Left lung (tissue), 10 donors: ENCODE data around the gene HINT2. TPM values are rescaled to one million over a fixed set of nuclear protein-coding genes. Genes with fewer than 3 reads are reported as not detected.

ENCODE experiments used
- ATAC-seq: fragments of 200-7000 bp; cut with Tn5 transposase; one replicate; pipeline ENCODE4 v1.9.1; 2020; ENCODE audit warnings: moderate library complexity
- DNase-seq, 4 donors: peaks; one replicate each; pipeline ENCODE4 v3.0.0-alpha.2; 2013 to 2020
- H3K27ac ChIP-seq, 2 donors: fragments of 200-600 bp; sonication (generic) in 1 of 2; one replicate each; pipeline versions ENCODE4 v1.5.0 to v1.8.0; 2020 to 2021
- H3K27me3 ChIP-seq, 2 donors: fragments of 200-600 bp; sonication (generic) in 1 of 2; one replicate each; pipeline versions ENCODE4 v1.5.0 to v1.8.0; 2020 to 2021
- H3K36me3 ChIP-seq, 2 donors: fragments of 200-600 bp; sonication (generic) in 1 of 2; one replicate each; pipeline versions ENCODE4 v1.5.0 to v1.8.0; 2020 to 2021
- H3K4me1 ChIP-seq, 2 donors: fragments of 200-600 bp; one replicate each; pipeline ENCODE4 v1.8.0; 2021
- H3K4me3 ChIP-seq, 2 donors: fragments of 200-600 bp; sonication (generic) in 1 of 2; one replicate each; pipeline versions ENCODE4 v1.5.0 to v1.8.0; 2020 to 2021; ENCODE audit warnings: mild to moderate bottlenecking in 1 of 2
- H3K9me3 ChIP-seq, 2 donors: fragments of 200-600 bp; sonication (generic) in 1 of 2; one replicate each; pipeline versions ENCODE4 v1.5.0 to v1.8.0; 2020 to 2021
- intact Hi-C, 2 donors: fragments of 100-400 bp; cut with DNase I; formaldehyde crosslinking; loops; one replicate each; pipeline versions ENCODE4 v1.11.2 to v1.14.2; 2022
- polyA plus RNA-seq, 6 donors: library from polyadenylated mRNA; unstranded; fragments of 120-200 nt; gene quantifications; one replicate each; pipeline ENCODE4 v1.2.1, GENCODE V29; 2013; ENCODE audit not compliant: insufficient read length in 6 of 6
- total RNA-seq, 2 donors: library from RNA; stranded (reverse); fragmentation: NEBNext Ultra II Directional; extraction: Animal tissue kit (Norgen Biotek cat#: 25700); gene quantifications; one replicate each; pipeline ENCODE4 v1.2.1, GENCODE V29; 2021
- TF ChIP-seq, protein P1 (sequence below), 2 donors: fragments of 200-600 bp; sonication (generic) in 1 of 2; IDR thresholded peaks; one replicate each; pipeline versions ENCODE4 v1.5.0 to v1.8.0; 2021; ENCODE audit warnings: antibody characterized with exemption in 2 of 2
- donor health status: DM: no; HTN: yes; CAD: no.
- donor health status: DM: no; HTN: no; CAD: no.

HINT2 gene
- total and polyA plus RNA-seq, 8 donors = 26.3 to 45.3 (median 32.9) TPM

GRCh38 chr9:35797311-35798109, 17.3 kb downstream of the HINT2 start:
- DNase-seq = no peak
- Histone ChIP-seq H3K27me3 (no peaks in the 10 kb centered on the region), H3K36me3 (peaks cover 0 to 15% of the 10 kb centered on the region in 2 donors), H3K27ac (no peak overlapping the region), H3K9me3 (no peaks in the 10 kb centered on the region), H3K4me3 (no peak overlapping the region), H3K4me1 (peaks cover 3 to 8% of the 10 kb centered on the region in 2 donors)
- TF ChIP-seq, protein P1, sequence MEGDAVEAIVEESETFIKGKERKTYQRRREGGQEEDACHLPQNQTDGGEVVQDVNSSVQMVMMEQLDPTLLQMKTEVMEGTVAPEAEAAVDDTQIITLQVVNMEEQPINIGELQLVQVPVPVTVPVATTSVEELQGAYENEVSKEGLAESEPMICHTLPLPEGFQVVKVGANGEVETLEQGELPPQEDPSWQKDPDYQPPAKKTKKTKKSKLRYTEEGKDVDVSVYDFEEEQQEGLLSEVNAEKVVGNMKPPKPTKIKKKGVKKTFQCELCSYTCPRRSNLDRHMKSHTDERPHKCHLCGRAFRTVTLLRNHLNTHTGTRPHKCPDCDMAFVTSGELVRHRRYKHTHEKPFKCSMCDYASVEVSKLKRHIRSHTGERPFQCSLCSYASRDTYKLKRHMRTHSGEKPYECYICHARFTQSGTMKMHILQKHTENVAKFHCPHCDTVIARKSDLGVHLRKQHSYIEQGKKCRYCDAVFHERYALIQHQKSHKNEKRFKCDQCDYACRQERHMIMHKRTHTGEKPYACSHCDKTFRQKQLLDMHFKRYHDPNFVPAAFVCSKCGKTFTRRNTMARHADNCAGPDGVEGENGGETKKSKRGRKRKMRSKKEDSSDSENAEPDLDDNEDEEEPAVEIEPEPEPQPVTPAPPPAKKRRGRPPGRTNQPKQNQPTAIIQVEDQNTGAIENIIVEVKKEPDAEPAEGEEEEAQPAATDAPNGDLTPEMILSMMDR (IDR thresholded peaks at IDR 0.05) = no peak
- intact Hi-C loops = no loop called here
- ATAC-seq = no peak

DNA sequence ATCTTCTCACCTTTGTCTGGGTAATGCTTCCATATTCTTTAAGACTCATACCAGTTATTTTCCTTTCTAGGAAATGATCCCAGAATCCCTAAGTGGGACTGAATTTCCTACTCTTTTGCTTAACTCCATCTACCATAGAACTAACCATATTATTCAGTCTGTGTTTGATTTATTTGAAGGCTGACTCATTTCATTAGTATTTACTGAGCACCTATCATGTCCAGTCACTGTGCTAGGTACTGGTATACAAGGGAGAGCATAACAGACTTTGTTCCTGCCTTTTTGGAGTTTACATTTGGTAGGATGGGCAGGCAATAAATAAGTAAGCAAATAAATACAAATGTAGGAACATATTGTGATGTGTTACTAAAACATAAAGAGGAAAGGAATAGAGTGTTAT, 19.1 kb downstream of the HINT2 start:
- Histone ChIP-seq H3K36me3 (peaks cover 0 to 9% of the 10 kb centered on the region in 2 donors), H3K4me3 (no peak overlapping the region), H3K9me3 (no peaks in the 10 kb centered on the region), H3K27me3 (peaks cover 0 to 12% of the 10 kb centered on the region in 2 donors), H3K27ac (no peak overlapping the region), H3K4me1 (peaks cover 6 to 16% of the 10 kb centered on the region in 2 donors)
- TF ChIP-seq, protein P1 (IDR thresholded peaks at IDR 0.05) = no peak
- intact Hi-C loops = no loop called here
- DNase-seq (no peak), ATAC-seq (no peak)

- Histone ChIP-seq H3K4me1 (peaks cover 9 to 22% of the 10 kb centered on the region in 2 donors), H3K27ac (no peak overlapping the region), H3K27me3 (peaks cover 0 to 14% of the 10 kb centered on the region in 2 donors), H3K36me3 (no peaks in the 10 kb centered on the region), H3K9me3 (no peaks in the 10 kb centered on the region), H3K4me3 (no peak overlapping the region)
- no peak for ATAC-seq
- intact Hi-C loops = no loop called here
- TF ChIP-seq, protein P1 (IDR thresholded peaks at IDR 0.05) = no peak
- DNase-seq = no peak
Observed at GRCh38 chr9:35793461-35793860, 21.4 kb downstream of the HINT2 start.

DNA sequence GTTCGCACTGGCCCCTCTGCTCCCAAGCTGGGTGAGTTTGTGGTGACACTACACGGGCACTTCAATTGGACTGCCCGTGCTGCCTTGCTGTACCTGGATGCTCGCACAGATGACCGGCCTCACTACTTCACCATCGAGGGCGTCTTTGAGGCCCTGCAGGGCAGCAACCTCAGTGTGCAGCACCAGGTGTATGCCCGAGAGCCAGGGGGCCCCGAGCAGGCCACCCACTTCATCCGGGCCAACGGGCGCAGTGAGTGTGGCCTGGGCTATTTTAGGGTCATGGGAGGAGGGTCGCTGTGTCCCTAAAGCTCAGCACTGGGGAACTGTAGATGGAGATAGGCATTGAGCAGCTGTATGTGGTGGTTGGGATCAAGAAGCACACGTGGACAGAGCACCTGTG, 22.0 kb downstream of the HINT2 start:
- ATAC-seq (no peak), DNase-seq (no peak)
- Histone ChIP-seq H3K27me3 (peaks cover 0 to 14% of the 10 kb centered on the region in 2 donors), H3K4me1 (peaks cover 9 to 22% of the 10 kb centered on the region in 2 donors), H3K36me3 (no peaks in the 10 kb centered on the region), H3K4me3 (no peak overlapping the region), H3K27ac (no peak overlapping the region), H3K9me3 (no peaks in the 10 kb centered on the region)
- TF ChIP-seq, protein P1 (IDR thresholded peaks at IDR 0.05) = no peak
- intact Hi-C loops = no loop called here

DNA sequence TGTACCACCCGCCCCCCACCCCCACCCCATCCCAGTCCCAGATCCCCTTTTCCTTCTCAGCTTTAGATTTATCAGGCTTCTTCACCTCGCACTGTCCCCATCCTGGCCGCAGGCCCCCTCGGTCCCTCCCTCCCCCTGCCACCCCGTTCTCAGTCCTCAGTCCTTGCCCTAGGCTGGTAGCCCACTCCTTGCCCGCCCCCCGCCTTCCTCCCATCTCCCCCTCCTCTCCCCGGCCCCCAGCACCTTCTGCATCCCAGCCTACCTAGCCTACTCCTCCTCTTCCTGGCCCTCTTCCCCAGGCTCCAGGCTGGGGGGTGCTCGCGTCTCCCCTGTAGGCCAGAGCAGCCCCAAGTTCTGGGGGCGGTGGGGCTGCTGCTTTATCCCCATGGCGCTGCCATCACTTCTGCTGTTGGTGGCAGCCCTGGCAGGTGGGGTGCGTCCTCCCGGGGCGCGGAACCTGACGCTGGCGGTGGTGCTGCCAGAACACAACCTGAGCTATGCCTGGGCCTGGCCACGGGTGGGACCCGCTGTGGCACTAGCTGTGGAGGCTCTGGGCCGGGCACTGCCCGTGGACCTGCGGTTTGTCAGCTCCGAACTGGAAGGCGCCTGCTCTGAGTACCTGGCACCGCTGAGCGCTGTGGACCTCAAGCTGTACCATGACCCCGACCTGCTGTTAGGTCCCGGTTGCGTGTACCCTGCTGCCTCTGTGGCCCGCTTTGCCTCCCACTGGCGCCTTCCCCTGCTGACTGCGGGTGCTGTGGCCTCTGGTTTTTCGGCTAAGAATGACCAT, 22.6 kb downstream of the HINT2 start:
- peak overlapping the region; percentile 34 for H3K4me3 ChIP-seq
- TF ChIP-seq, protein P1 (IDR thresholded peaks at IDR 0.05) = no peak
- intact Hi-C loops = no loop called here
- H3K4me1 ChIP-seq = peaks cover 9 to 22% of the 10 kb centered on the region in 2 donors
- no peaks in the 10 kb centered on the region for H3K9me3 ChIP-seq
- DNase-seq (no peak), ATAC-seq (no peak)
- no peaks in the 10 kb centered on the region for H3K36me3 ChIP-seq
- H3K27me3 ChIP-seq = peaks cover 0 to 14% of the 10 kb centered on the region in 2 donors
- H3K27ac ChIP-seq = peak overlapping the region in 1 of 2 donors; percentile 68
